HCT116 (cell line): ENCODE results near the gene MSI2. TPM values are rescaled to one million over a fixed set of nuclear protein-coding genes. Genes with fewer than 3 reads are reported as not detected.

Experiments
- ATAC-seq: fragments of 200-7000 bp; cut with Tn5 transposase; 2 replicates; pipeline ENCODE4 v1.9.1; 2020; ENCODE audit warnings: mild to moderate bottlenecking, moderate library complexity
- BruUV-seq: library from RNA; stranded (reverse); fragments of 400-500 nt; replicated peaks from 2 replicates; lab custom pipeline; 2021; lab: Mats Ljungman, UMichigan
- CTCF ChIA-PET: fragments of 300-600 bp; sonication (Branson Sonifier 250); formaldehyde crosslinking; loops from one replicate; lab custom pipeline; 2021; ENCODE audit warnings: antibody characterized with exemption; lab: Charles Lee
- POLR2A ChIA-PET: fragments of 300-600, 350-600 bp; sonication (Branson Sonifier 250); formaldehyde crosslinking; loops from one replicate; lab custom pipeline; 2021; ENCODE audit warnings: antibody characterized with exemption; lab: Charles Lee
- RAD21 ChIA-PET, 2 experiments: fragments of 300-600 bp; sonication (Branson Sonifier 250); formaldehyde crosslinking; loops; one replicate each; lab custom pipeline; 2023; ENCODE audit warnings: low total read pairs in 2 of 2; ENCODE audit not compliant: uncharacterized antibody in 2 of 2, unreplicated experiment in 2 of 2, low non-redundant PET in 1 of 2; lab: Charles Lee
- DNase-seq: peaks from one replicate; pipeline ENCODE4 v3.0.0-alpha.2; 2010; ENCODE audit warnings: low read depth, low spot score
- H2AFZ ChIP-seq: fragments of 200-600 bp; shearing (Covaris generic), sonication (generic); 2 replicates; pipeline ENCODE4 v1.6.1; 2017; ENCODE audit warnings: low read depth, mixed run types, mixed read lengths, antibody characterized with exemption, low read length; ENCODE audit not compliant: poor library complexity, severe bottlenecking
- H3K27ac ChIP-seq: 2 replicates; pipeline ENCODE4 v1.5.1; 2012; ENCODE audit warnings: low read depth, low read length
- H3K27me3 ChIP-seq: fragments of 200-600 bp; sonication (generic); 2 replicates; pipeline ENCODE4 v1.6.1; 2016; ENCODE audit warnings: mixed run types, low read length, mixed read lengths; ENCODE audit not compliant: insufficient read depth
- H3K36me3 ChIP-seq, 2 experiments: fragments of 200-500 bp in 1 of 2; fragments of 200-600 bp in 1 of 2; sonication (Bioruptor generic) in 1 of 2; sonication (generic) in 1 of 2; 2 replicates each; pipeline versions ENCODE4 v1.5.1 to v1.6.1; 2014 to 2016; ENCODE audit warnings: low read length in 2 of 2, inconsistent platforms in 1 of 2, mixed read lengths in 1 of 2, mixed run types in 1 of 2; ENCODE audit not compliant: insufficient read depth in 2 of 2, control insufficient read depth in 1 of 2
- H3K4me1 ChIP-seq, 2 experiments: fragments of 200-600 bp in 1 of 2; sonication (generic) in 1 of 2; 2 replicates each; pipeline versions ENCODE4 v1.5.1 to v1.6.1; 2012 to 2017; ENCODE audit warnings: low read length in 2 of 2, inconsistent platforms in 1 of 2, mild to moderate bottlenecking in 1 of 2, mixed read lengths in 1 of 2, mixed run types in 1 of 2, moderate library complexity in 1 of 2; ENCODE audit not compliant: insufficient read depth in 2 of 2, control insufficient read depth in 1 of 2
- H3K4me2 ChIP-seq: fragments of 200-600 bp; sonication (generic); 2 replicates; pipeline ENCODE4 v1.6.1; 2017; ENCODE audit warnings: mixed run types, low read length, mixed read lengths
- H3K4me3 ChIP-seq, 2 experiments: fragments of 200-600 bp in 1 of 2; sonication (generic) in 1 of 2; replicated peaks in 1 of 2; 2 replicates each; pipeline ENCODE4 v1.5.1; 2011 to 2016; ENCODE audit warnings: low read length in 2 of 2, control low read depth in 1 of 2, low read depth in 1 of 2, mild to moderate bottlenecking in 1 of 2, mixed read lengths in 1 of 2, mixed run types in 1 of 2
- H3K79me2 ChIP-seq: fragments of 200-600 bp; sonication (generic); 2 replicates; pipeline ENCODE4 v1.6.1; 2017; ENCODE audit warnings: mild to moderate bottlenecking, mixed run types, low read length, moderate library complexity, mixed read lengths; ENCODE audit not compliant: insufficient read depth
- H3K9ac ChIP-seq: fragments of 200-600 bp; sonication (generic); 2 replicates; pipeline ENCODE4 v1.6.1; 2016; ENCODE audit warnings: low read length, mixed read lengths
- H3K9me2 ChIP-seq: fragments of 200-600 bp; sonication (generic), shearing (Covaris generic); 2 replicates; pipeline ENCODE4 v1.6.1; 2017; ENCODE audit warnings: mixed run types, mild to moderate bottlenecking, moderate library complexity; ENCODE audit not compliant: insufficient read depth
- H3K9me3 ChIP-seq, 2 experiments: fragments of 200-500 bp in 1 of 2; fragments of 200-600 bp in 1 of 2; sonication (Bioruptor generic) in 1 of 2; sonication (generic) in 1 of 2; 2 replicates each; pipeline ENCODE4 v1.6.1; 2014 to 2017; ENCODE audit warnings: low read length in 2 of 2, mixed read lengths in 2 of 2, inconsistent platforms in 1 of 2, low read depth in 1 of 2, mild to moderate bottlenecking in 1 of 2, mixed run types in 1 of 2, moderate library complexity in 1 of 2; ENCODE audit not compliant: control insufficient read depth in 1 of 2, insufficient read depth in 1 of 2
- H4K20me1 ChIP-seq: fragments of 200-600 bp; sonication (generic), shearing (Covaris generic); 2 replicates; pipeline ENCODE4 v1.6.1; 2017; ENCODE audit warnings: mixed run types, mild to moderate bottlenecking, moderate library complexity; ENCODE audit not compliant: insufficient read depth
- CBX3 ChIP-seq: IDR thresholded peaks from 2 replicates; pipeline ENCODE4 v1.6.1; 2012; ENCODE audit warnings: low read depth
- CEBPB ChIP-seq: IDR thresholded peaks from 2 replicates; pipeline ENCODE4 v1.6.1; 2012; ENCODE audit warnings: low read depth
- ELF1 ChIP-seq: IDR thresholded peaks from 2 replicates; pipeline ENCODE4 v1.6.1; 2012; ENCODE audit warnings: low read depth, borderline replicate concordance
- EZH2 ChIP-seq: fragments of 200-600 bp; sonication (generic); IDR thresholded peaks from 2 replicates; pipeline ENCODE4 v1.6.1; 2017; ENCODE audit warnings: antibody characterized with exemption, mixed run types
- JUND ChIP-seq: IDR thresholded peaks from 2 replicates; pipeline ENCODE4 v1.6.1; 2012
- POLR2A ChIP-seq: IDR thresholded peaks from 2 replicates; pipeline ENCODE4 v1.7.0; 2011; ENCODE audit warnings: borderline replicate concordance; ENCODE audit not compliant: insufficient read depth, insufficient read length; ENCODE audit errors: extremely low read depth
- RAD21 ChIP-seq: IDR thresholded peaks from 2 replicates; pipeline ENCODE4 v1.6.1; 2012; ENCODE audit warnings: low read depth, mild to moderate bottlenecking
- SP1 ChIP-seq: IDR thresholded peaks from 2 replicates; pipeline ENCODE4 v1.6.1; 2012; ENCODE audit warnings: low read depth
- SRF ChIP-seq: IDR thresholded peaks from 2 replicates; pipeline ENCODE4 v1.6.1; 2012; ENCODE audit warnings: low read depth
- TCF7L2 ChIP-seq: IDR thresholded peaks from 2 replicates; pipeline ENCODE4 v1.7.0; 2011; ENCODE audit warnings: borderline replicate concordance, inconsistent platforms; ENCODE audit not compliant: insufficient read depth, insufficient read length; ENCODE audit errors: extremely low read depth
- YY1 ChIP-seq: IDR thresholded peaks from 2 replicates; pipeline ENCODE4 v1.6.1; 2011; ENCODE audit warnings: low read length, low read depth, moderate library complexity, mild to moderate bottlenecking; ENCODE audit not compliant: insufficient replicate concordance; ENCODE audit errors: extremely low read depth
- intact Hi-C: fragments of 100-400 bp; cut with micrococcal nuclease; formaldehyde crosslinking; loops from 2 replicates; pipeline ENCODE4 v1.10.0; 2022
- total RNA-seq: library from RNA; stranded (reverse); gene quantifications from one replicate; pipeline ENCODE4 v1.2.1, GENCODE V29; 2021; ENCODE audit not compliant: unreplicated experiment
- TF ChIP-seq, protein P1 (sequence below): IDR thresholded peaks from 2 replicates; pipeline ENCODE4 v1.6.1; 2012
- TF ChIP-seq, protein P2 (sequence below): IDR thresholded peaks from 2 replicates; pipeline ENCODE4 v1.6.1; 2012

The MSI2 gene
- total RNA-seq, 1 experiment from 2014 or later, result 137 TPM

DNA sequence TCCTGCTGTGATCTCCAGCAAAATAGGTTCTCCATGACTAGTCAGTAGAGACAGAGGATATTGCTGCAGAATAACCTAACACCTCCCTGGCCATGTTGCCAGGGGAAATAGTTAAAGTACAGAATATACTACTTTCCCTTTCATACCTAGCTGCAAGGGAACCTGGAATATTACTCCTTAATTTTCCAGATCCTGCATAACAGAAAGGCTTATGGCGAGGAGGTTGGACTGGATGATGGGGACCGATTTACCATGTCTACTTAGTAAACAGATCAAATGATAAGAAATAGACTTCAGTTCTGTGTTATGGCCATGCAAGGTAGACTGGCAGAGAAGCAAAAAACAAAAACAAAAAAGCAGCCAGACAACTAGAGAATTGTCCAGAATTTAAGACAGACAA, 117.4 kb downstream of the MSI2 start:
- no peak overlapping the region for H3K4me2 ChIP-seq
- 0 out of 4 replicates have a peak, but pooled peaks cover 0 to 9% of the 10 kb centered on the region in 2 experiments for H3K36me3 ChIP-seq
- TF ChIP-seq, protein P1, sequence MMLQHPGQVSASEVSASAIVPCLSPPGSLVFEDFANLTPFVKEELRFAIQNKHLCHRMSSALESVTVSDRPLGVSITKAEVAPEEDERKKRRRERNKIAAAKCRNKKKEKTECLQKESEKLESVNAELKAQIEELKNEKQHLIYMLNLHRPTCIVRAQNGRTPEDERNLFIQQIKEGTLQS, result no peak
- TF ChIP-seq CEBPB, result no peak
- TF ChIP-seq CBX3, result peak; percentile 54
- TF ChIP-seq, protein P2, sequence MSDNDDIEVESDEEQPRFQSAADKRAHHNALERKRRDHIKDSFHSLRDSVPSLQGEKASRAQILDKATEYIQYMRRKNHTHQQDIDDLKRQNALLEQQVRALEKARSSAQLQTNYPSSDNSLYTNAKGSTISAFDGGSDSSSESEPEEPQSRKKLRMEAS, result no peak
- TF ChIP-seq TCF7L2, result no peak
- TF ChIP-seq SRF, result no peak
- RAD21 ChIA-PET, result no interaction called here
- peaks cover 6% of the 10 kb centered on the region; the same call in 1 of the 2 replicates for H3K79me2 ChIP-seq
- POLR2A ChIA-PET, result no interaction called here
- no peak overlapping the region for H3K9ac ChIP-seq
- H3K9me2 ChIP-seq, result no peaks in the 10 kb centered on the region
- CTCF ChIA-PET, result no interaction called here
- H2AFZ ChIP-seq, result no peak overlapping the region
- intact Hi-C loops, result loop anchor here (5.0 kb wide), 1 partner anchor 116 kb away; the partner anchor contains the start of gene MSI2
- BruUV-seq, result no TSS peak
- DNase-seq, result no peak
- H3K9me3 ChIP-seq, result peaks cover 4 to 9% of the 10 kb centered on the region in 2 experiments; a peak in 2 of 4 replicates
- peak overlapping the region; percentile 4; the same call in 1 of the 2 replicates for H3K27ac ChIP-seq
- no peak for ATAC-seq
- no peak overlapping the region for H3K4me3 ChIP-seq
- no peaks in the 10 kb centered on the region for H4K20me1 ChIP-seq
- peaks cover 84 to 91% of the 10 kb centered on the region in 2 experiments for H3K4me1 ChIP-seq
- no peaks in the 10 kb centered on the region for H3K27me3 ChIP-seq

GRCh38 chr17:57375040-57375769, 118.9 kb downstream of the MSI2 start:
- Histone ChIP-seq H3K4me3 (peak overlapping the region; percentile 8 to 22; a peak in 2 of 4 replicates), H3K27ac (peak overlapping the region; percentile 82), H4K20me1 (no peaks in the 10 kb centered on the region), H2AFZ (no peak overlapping the region), H3K27me3 (no peaks in the 10 kb centered on the region), H3K9ac (peak overlapping the region; percentile 21; the same call in 1 of the 2 replicates), H3K9me2 (no peaks in the 10 kb centered on the region), H3K79me2 (no peaks in the 10 kb centered on the region; the same call in 1 of the 2 replicates), H3K9me3 (peaks cover 4 to 9% of the 10 kb centered on the region in 2 experiments; a peak in 2 of 4 replicates), H3K36me3 (0 out of 4 replicates have a peak, but pooled peaks cover 0 to 9% of the 10 kb centered on the region in 2 experiments), H3K4me1 (peaks cover 72 to 84% of the 10 kb centered on the region in 2 experiments), H3K4me2 (peak overlapping the region; percentile 65)
- TF ChIP-seq EZH2 (no peak), SRF (no peak), POLR2A (no peak), RAD21 (no peak), JUND (no peak), CBX3 (no peak), SP1 (no peak), ELF1 (no peak), YY1 (no peak)
- TF ChIP-seq, protein P2, result no peak
- intact Hi-C loops, result no loop called here
- ATAC-seq (peak; percentile 29; the same call in 1 of the 2 replicates), DNase-seq (no peak)
- ChIA-PET POLR2A (no interaction called here), RAD21 (no interaction called here), CTCF (interaction anchor here (1.5 kb wide), 1 partner anchor 132 kb away, joined by 7 read pairs; no protein-coding TSS in a partner anchor)
- BruUV-seq, result no TSS peak
